Left kidney (tissue), 2 donors: ENCODE results near the gene ABTB2. TPM values are rescaled to one million over a fixed set of nuclear protein-coding genes. Genes with fewer than 3 reads are reported as not detected.

ENCODE experiments used
- DNase-seq: peaks from one replicate; pipeline ENCODE4 v3.0.0-alpha.2; 2013
- polyA plus RNA-seq: library from polyadenylated mRNA; unstranded; fragments of 120-200 nt; gene quantifications from one replicate; pipeline ENCODE4 v1.2.1, GENCODE V29; 2013; ENCODE audit not compliant: insufficient read length

The ABTB2 gene
- polyA plus RNA-seq, 1 donor = 7.7 TPM

GRCh38 chr11:34290926-34291325 lies 66.9 kb downstream of the ABTB2 start:
- no peak for DNase-seq

- no peak for DNase-seq
Observed at GRCh38 chr11:34288492-34288891, 69.3 kb downstream of the ABTB2 start.

- DNase-seq = no peak
Observed at GRCh38 chr11:34284811-34285481, 72.9 kb downstream of the ABTB2 start.

- DNase-seq = no peak
Observed at GRCh38 chr11:34284156-34284555, 73.7 kb downstream of the ABTB2 start.

GRCh38 chr11:34280945-34281872 lies 76.6 kb downstream of the ABTB2 start:
- DNase-seq = no peak

- DNase-seq = no peak
Observed at GRCh38 chr11:34278693-34279297, 79.0 kb downstream of the ABTB2 start.

- DNase-seq = no peak
Observed at GRCh38 chr11:34278175-34278574, 79.6 kb downstream of the ABTB2 start.

- no peak for DNase-seq
Observed at GRCh38 chr11:34277171-34277570, 80.6 kb downstream of the ABTB2 start.

GRCh38 chr11:34276352-34276864 lies 81.4 kb downstream of the ABTB2 start:
- DNase-seq = no peak

GRCh38 chr11:34275486-34275885 lies 82.3 kb downstream of the ABTB2 start:
- DNase-seq = no peak

- DNase-seq = peak; percentile 58
Observed at GRCh38 chr11:34274712-34275398, 83.0 kb downstream of the ABTB2 start.

GRCh38 chr11:34273099-34273498 lies 84.7 kb downstream of the ABTB2 start:
- no peak for DNase-seq

- DNase-seq = no peak
Observed at GRCh38 chr11:34271727-34272126, 86.1 kb downstream of the ABTB2 start.

GRCh38 chr11:34270711-34271110 lies 87.1 kb downstream of the ABTB2 start:
- no peak for DNase-seq

- DNase-seq = no peak
Observed at GRCh38 chr11:34269694-34270245, 88.0 kb downstream of the ABTB2 start.

- DNase-seq = no peak
Observed at GRCh38 chr11:34268906-34269430, 88.8 kb downstream of the ABTB2 start.

- DNase-seq = no peak
Observed at GRCh38 chr11:34267417-34267816, 90.4 kb downstream of the ABTB2 start.

GRCh38 chr11:34267013-34267412 lies 90.8 kb downstream of the ABTB2 start:
- DNase-seq = no peak

GRCh38 chr11:34266090-34266912 lies 91.5 kb downstream of the ABTB2 start:
- DNase-seq = peak; percentile 70

GRCh38 chr11:34264303-34265110 lies 93.3 kb downstream of the ABTB2 start:
- DNase-seq = no peak
